PC-3 (cell line): ENCODE results near the gene SLC43A3. TPM values are rescaled to one million over a fixed set of nuclear protein-coding genes. Genes with fewer than 3 reads are reported as not detected.
A peak's percentile ranks its signal among the peaks of the same experiment; 100 is the strongest.

ENCODE experiments used
- ATAC-seq: fragments of 200-7000 bp; cut with Tn5 transposase; 2 replicates; pipeline ENCODE4 v1.9.1; 2020; ENCODE audit warnings: mild to moderate bottlenecking, moderate library complexity
- BruUV-seq: library from RNA; stranded (reverse); fragments of 400-500 nt; replicated peaks from 2 replicates; lab custom pipeline; 2021; lab: Mats Ljungman, UMichigan
- CTCF ChIA-PET: fragments of 300-600 bp; sonication (Branson Sonifier 250); formaldehyde crosslinking; loops from one replicate; lab custom pipeline; 2022; ENCODE audit warnings: antibody characterized with exemption; lab: Charles Lee
- POLR2A ChIA-PET: fragments of 300-600 bp; sonication (Branson Sonifier 250); formaldehyde crosslinking; loops from one replicate; lab custom pipeline; 2022; ENCODE audit warnings: antibody characterized with exemption; ENCODE audit not compliant: unreplicated experiment; lab: Charles Lee
- DNase-seq: peaks from one replicate; pipeline ENCODE4 v3.0.0-alpha.2; 2015
- H2AFZ ChIP-seq: fragments of 300-600 bp; sonication (generic); 2 replicates; pipeline ENCODE4 v1.6.0; 2016; ENCODE audit warnings: antibody characterized with exemption, low read length
- H3F3A ChIP-seq: fragments of 300-600 bp; sonication (generic); one replicate; pipeline ENCODE4 v1.6.0; 2017; ENCODE audit warnings: antibody characterized with exemption, low read length, control low read depth, mild to moderate bottlenecking; ENCODE audit not compliant: unreplicated experiment
- H3K27ac ChIP-seq: fragments of 300-600 bp; sonication (generic); 2 replicates; pipeline ENCODE4 v1.5.1; 2016; ENCODE audit warnings: mild to moderate bottlenecking, low read length
- H3K27me3 ChIP-seq: fragments of 300-600 bp; sonication (generic); 2 replicates; pipeline ENCODE4 v1.6.1; 2016; ENCODE audit warnings: low read length, mixed read lengths
- H3K36me3 ChIP-seq: fragments of 300-600 bp; sonication (generic); 2 replicates; pipeline ENCODE4 v1.6.1; 2016; ENCODE audit warnings: low read depth, mixed run types, low read length, mixed read lengths
- H3K4me1 ChIP-seq: fragments of 300-600 bp; sonication (generic); 2 replicates; pipeline ENCODE4 v1.5.1; 2016; ENCODE audit warnings: low read length; ENCODE audit not compliant: insufficient read depth
- H3K4me2 ChIP-seq: fragments of 300-600 bp; sonication (generic); 2 replicates; pipeline ENCODE4 v1.6.0; 2016; ENCODE audit warnings: low read length
- H3K4me3 ChIP-seq: fragments of 300-600 bp; sonication (generic); 2 replicates; pipeline ENCODE4 v1.5.1; 2016; ENCODE audit warnings: mild to moderate bottlenecking, low read length, mixed read lengths
- H3K79me2 ChIP-seq: fragments of 300-600 bp; sonication (generic); 2 replicates; pipeline ENCODE4 v1.6.1; 2017; ENCODE audit warnings: low read length, mixed read lengths
- H3K9ac ChIP-seq: fragments of 300-600 bp; sonication (generic); 2 replicates; pipeline ENCODE4 v1.6.0; 2016; ENCODE audit warnings: mild to moderate bottlenecking, low read length
- H3K9me2 ChIP-seq: fragments of 300-600 bp; sonication (generic); replicated peaks from 2 replicates; pipeline ENCODE4 v1.6.1; 2016; ENCODE audit warnings: mixed run types, low read length, mixed read lengths
- H3K9me3 ChIP-seq: fragments of 300-600 bp; sonication (generic); 2 replicates; pipeline ENCODE4 v1.6.1; 2016; ENCODE audit warnings: low read length, mixed read lengths
- H4K20me1 ChIP-seq: fragments of 300-600 bp; sonication (generic); 2 replicates; pipeline ENCODE4 v1.6.1; 2016; ENCODE audit warnings: low read length, mixed read lengths
- CTCF ChIP-seq: fragments of 300-600 bp; sonication (generic); conservative IDR thresholded peaks from 2 replicates; pipeline ENCODE4 v1.5.1; 2017; ENCODE audit warnings: antibody characterized with exemption, low read depth, mild to moderate bottlenecking, low read length
- EZH2 ChIP-seq: fragments of 300-600 bp; sonication (generic); IDR thresholded peaks from one replicate; pipeline ENCODE4 v1.6.1; 2017; ENCODE audit warnings: antibody characterized with exemption, mild to moderate bottlenecking, low read length; ENCODE audit not compliant: unreplicated experiment
- EZH2phosphoT487 ChIP-seq: fragments of 300-600 bp; sonication (generic); IDR thresholded peaks from 2 replicates; pipeline ENCODE4 v1.6.1; 2018; ENCODE audit warnings: mild to moderate bottlenecking, antibody characterized with exemption, low read length, borderline replicate concordance
- intact Hi-C: fragments of 100-400 bp; cut with micrococcal nuclease; formaldehyde crosslinking; loops from 2 replicates; pipeline ENCODE4 v1.9.0; 2023
- total RNA-seq: library from RNA; depleted of rRNA; stranded (reverse); fragments of >200 nt; gene quantifications from 2 replicates; pipeline ENCODE4 v1.2.3, GENCODE V29; 2014

Gene SLC43A3
- total RNA-seq, 1 experiment from 2014 or later, result 35.0 TPM

- H2AFZ ChIP-seq, result no peak overlapping the region
- H3K27ac ChIP-seq, result no peak overlapping the region
- no peaks in the 10 kb centered on the region for H4K20me1 ChIP-seq
- no TSS peak for BruUV-seq
- no peak overlapping the region for H3K4me2 ChIP-seq
- no peaks in the 10 kb centered on the region for H3K27me3 ChIP-seq
- TF ChIP-seq CTCF, result no peak
- TF ChIP-seq EZH2phosphoT487, result no peak
- no peak for TF ChIP-seq EZH2
- DNase-seq (peak; percentile 28), ATAC-seq (no peak)
- H3K4me3 ChIP-seq, result no peak overlapping the region
- no peak overlapping the region for H3K9ac ChIP-seq
- intact Hi-C loops, result no loop called here
- no peaks in the 10 kb centered on the region for H3F3A ChIP-seq
- H3K4me1 ChIP-seq, result no peaks in the 10 kb centered on the region
- no peaks in the 10 kb centered on the region for H3K9me2 ChIP-seq
- ChIA-PET CTCF (interaction anchor here (0.6 kb wide), 1 partner anchor 67 kb away, joined by 3 read pairs; no protein-coding TSS in a partner anchor), POLR2A (no interaction called here)
- no peaks in the 10 kb centered on the region for H3K79me2 ChIP-seq
- no peaks in the 10 kb centered on the region for H3K9me3 ChIP-seq
- H3K36me3 ChIP-seq, result 0 out of 2 replicates have a peak, but pooled peaks cover 8% of the 10 kb centered on the region
These were observed 13.2 kb downstream of the SLC43A3 start for GRCh38 chr11:57413681-57414080.

- DNase-seq, result peak; percentile 74
- BruUV-seq, result no TSS peak
These were observed 16.6 kb downstream of the SLC43A3 start for GRCh38 chr11:57410287-57410686.

More at GRCh38 chr11:57410287-57410686, 16.6 kb downstream of the SLC43A3 start:
- Histone ChIP-seq H3K4me2 (no peak overlapping the region), H3K9me2 (no peaks in the 10 kb centered on the region), H3K9me3 (no peaks in the 10 kb centered on the region), H3K9ac (no peak overlapping the region), H3K36me3 (0 out of 2 replicates have a peak, but pooled peaks cover 6% of the 10 kb centered on the region), H3K27ac (no peak overlapping the region), H3K4me3 (no peak overlapping the region), H4K20me1 (no peaks in the 10 kb centered on the region), H3K4me1 (peaks cover 20% of the 10 kb centered on the region), H3K79me2 (no peaks in the 10 kb centered on the region), H3K27me3 (no peaks in the 10 kb centered on the region), H2AFZ (no peak overlapping the region), H3F3A (no peaks in the 10 kb centered on the region)
- TF ChIP-seq CTCF (no peak), EZH2phosphoT487 (no peak), EZH2 (no peak)
- intact Hi-C loops, result no loop called here
- ChIA-PET POLR2A (no interaction called here), CTCF (no interaction called here)
- ATAC-seq, result 0 out of 2 replicates have a peak, but pooled peaks have one; percentile 8
